Osteocyte (in vitro differentiated cells): ENCODE measurements around the gene IRF6. TPM values are rescaled to one million over a fixed set of nuclear protein-coding genes. Genes with fewer than 3 reads are reported as not detected.
A peak's percentile ranks its signal among the peaks of the same experiment; 100 is the strongest.

Experiments used
- DNase-seq: peaks from one replicate; pipeline ENCODE4 v3.0.0; 2021; ENCODE audit warnings: mixed read lengths; ENCODE audit not compliant: unreplicated experiment; ENCODE audit errors: extremely low spot score
- H3K27ac Mint-ChIP-seq: one replicate; pipeline ENCODE4 v1.8.0; 2021; ENCODE audit warnings: mild to moderate bottlenecking, mixed read lengths; ENCODE audit not compliant: unreplicated experiment
- H3K27me3 Mint-ChIP-seq: one replicate; pipeline ENCODE4 v1.8.0; 2021; ENCODE audit warnings: mixed read lengths; ENCODE audit not compliant: unreplicated experiment
- H3K36me3 Mint-ChIP-seq: one replicate; pipeline ENCODE4 v1.8.0; 2021; ENCODE audit warnings: mixed read lengths; ENCODE audit not compliant: unreplicated experiment
- H3K4me1 Mint-ChIP-seq: one replicate; pipeline ENCODE4 v1.8.0; 2021; ENCODE audit warnings: mixed read lengths; ENCODE audit not compliant: unreplicated experiment
- H3K4me3 Mint-ChIP-seq: one replicate; pipeline ENCODE4 v1.8.0; 2021; ENCODE audit warnings: mild to moderate bottlenecking, moderate library complexity, mixed read lengths; ENCODE audit not compliant: unreplicated experiment
- H3K9me3 Mint-ChIP-seq: one replicate; pipeline ENCODE4 v1.8.0; 2021; ENCODE audit warnings: mixed read lengths; ENCODE audit not compliant: unreplicated experiment
- total RNA-seq: library from RNA; stranded (reverse); gene quantifications from 2 replicates; pipeline ENCODE4 v1.2.1, GENCODE V29; 2021
- TF ChIP-seq, protein P1 (sequence below): fragments of 200-600 bp; sonication (generic); IDR thresholded peaks from 2 replicates; pipeline ENCODE4 v1.5.0; 2021; ENCODE audit warnings: antibody characterized with exemption, mild to moderate bottlenecking, moderate library complexity

Gene IRF6
- total RNA-seq, 1 donor from 2014 or later, result not detected

- TF ChIP-seq, protein P1, sequence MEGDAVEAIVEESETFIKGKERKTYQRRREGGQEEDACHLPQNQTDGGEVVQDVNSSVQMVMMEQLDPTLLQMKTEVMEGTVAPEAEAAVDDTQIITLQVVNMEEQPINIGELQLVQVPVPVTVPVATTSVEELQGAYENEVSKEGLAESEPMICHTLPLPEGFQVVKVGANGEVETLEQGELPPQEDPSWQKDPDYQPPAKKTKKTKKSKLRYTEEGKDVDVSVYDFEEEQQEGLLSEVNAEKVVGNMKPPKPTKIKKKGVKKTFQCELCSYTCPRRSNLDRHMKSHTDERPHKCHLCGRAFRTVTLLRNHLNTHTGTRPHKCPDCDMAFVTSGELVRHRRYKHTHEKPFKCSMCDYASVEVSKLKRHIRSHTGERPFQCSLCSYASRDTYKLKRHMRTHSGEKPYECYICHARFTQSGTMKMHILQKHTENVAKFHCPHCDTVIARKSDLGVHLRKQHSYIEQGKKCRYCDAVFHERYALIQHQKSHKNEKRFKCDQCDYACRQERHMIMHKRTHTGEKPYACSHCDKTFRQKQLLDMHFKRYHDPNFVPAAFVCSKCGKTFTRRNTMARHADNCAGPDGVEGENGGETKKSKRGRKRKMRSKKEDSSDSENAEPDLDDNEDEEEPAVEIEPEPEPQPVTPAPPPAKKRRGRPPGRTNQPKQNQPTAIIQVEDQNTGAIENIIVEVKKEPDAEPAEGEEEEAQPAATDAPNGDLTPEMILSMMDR, result peak; percentile 78
- H3K4me1 Mint-ChIP-seq, result peaks cover 22% of the 10 kb centered on the region
- H3K4me3 Mint-ChIP-seq, result peak overlapping the region; percentile 27
- no peak for DNase-seq
- H3K36me3 Mint-ChIP-seq, result no peaks in the 10 kb centered on the region
- H3K9me3 Mint-ChIP-seq, result no peaks in the 10 kb centered on the region
- peaks cover 29% of the 10 kb centered on the region for H3K27me3 Mint-ChIP-seq
- no peak overlapping the region for H3K27ac Mint-ChIP-seq
Measured at GRCh38 chr1:209823143-209824041, 17.4 kb upstream of the IRF6 start.

DNA sequence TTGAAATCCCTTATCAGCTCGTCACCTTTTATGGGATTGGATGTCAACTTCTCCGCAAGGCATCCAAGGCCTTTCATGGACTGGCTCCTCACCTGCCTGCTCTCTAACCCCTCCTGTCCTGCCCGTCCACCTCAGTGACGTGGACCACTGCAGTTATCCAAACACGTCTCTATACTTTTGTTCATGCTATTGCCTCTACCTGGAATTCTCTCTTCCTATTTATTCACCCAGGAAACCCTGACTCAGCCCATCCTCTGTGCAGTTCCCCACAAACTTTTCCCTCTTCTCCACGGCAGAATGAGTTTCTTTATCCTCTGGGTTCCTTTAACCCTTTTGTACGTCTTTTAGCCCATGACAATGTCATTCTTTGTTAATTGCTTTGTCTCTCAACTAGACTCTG lies 16.8 kb upstream of the IRF6 start:
- H3K4me3 Mint-ChIP-seq, result no peak overlapping the region
- TF ChIP-seq, protein P1, result no peak
- H3K4me1 Mint-ChIP-seq, result peaks cover 15% of the 10 kb centered on the region

DNA sequence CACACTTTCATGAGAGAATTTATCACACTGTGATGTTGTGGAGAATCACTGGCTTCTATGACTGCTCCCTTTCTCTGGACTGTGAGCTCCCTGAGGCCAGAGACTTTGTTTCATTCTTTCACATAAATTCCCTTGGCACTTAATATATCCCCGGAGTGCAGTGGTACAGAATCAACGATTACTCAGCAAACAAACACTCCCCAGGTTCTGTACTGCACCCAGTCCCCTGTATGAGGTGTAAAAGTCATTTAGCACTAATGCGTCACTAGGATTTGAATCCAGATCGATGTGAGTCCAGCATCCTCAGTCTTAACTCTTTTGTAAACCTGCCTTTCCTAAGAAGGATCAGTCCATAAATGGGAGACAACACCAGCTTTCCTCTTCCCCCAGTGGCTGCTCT lies 15.0 kb upstream of the IRF6 start:
- Mint-ChIP-seq H3K4me1 (peaks cover 11% of the 10 kb centered on the region), H3K9me3 (no peaks in the 10 kb centered on the region), H3K36me3 (no peaks in the 10 kb centered on the region), H3K27me3 (peaks cover 43% of the 10 kb centered on the region), H3K4me3 (no peak overlapping the region), H3K27ac (no peak overlapping the region)
- TF ChIP-seq, protein P1, result no peak
- no peak for DNase-seq

More for the DNA sequence above, 16.8 kb upstream of the IRF6 start:
- peaks cover 31% of the 10 kb centered on the region for H3K27me3 Mint-ChIP-seq
- DNase-seq, result no peak
- H3K36me3 Mint-ChIP-seq, result no peaks in the 10 kb centered on the region
- H3K27ac Mint-ChIP-seq, result no peak overlapping the region
- H3K9me3 Mint-ChIP-seq, result no peaks in the 10 kb centered on the region

DNA sequence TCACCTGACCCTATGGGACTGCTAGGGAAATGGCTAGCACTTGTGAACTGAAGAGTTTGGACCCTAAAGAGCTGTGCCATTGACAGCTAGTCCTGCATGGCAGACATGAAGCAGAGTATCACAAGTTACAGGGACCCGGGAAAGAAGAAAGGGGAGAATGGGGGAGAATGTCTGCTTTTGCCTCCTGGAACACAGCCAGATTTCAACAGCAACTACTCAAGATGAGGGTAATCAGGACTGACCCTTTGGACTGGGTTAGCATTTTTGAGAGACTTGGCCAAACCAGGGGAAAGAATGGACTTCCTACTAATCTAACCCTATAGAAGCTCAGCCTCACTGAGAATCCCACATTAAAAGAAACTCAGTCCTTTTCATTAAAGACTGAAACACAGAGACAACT lies 13.1 kb upstream of the IRF6 start:
- Mint-ChIP-seq H3K27me3 (peaks cover 42% of the 10 kb centered on the region), H3K36me3 (no peaks in the 10 kb centered on the region), H3K4me1 (peaks cover 11% of the 10 kb centered on the region), H3K4me3 (no peak overlapping the region), H3K27ac (no peak overlapping the region), H3K9me3 (no peaks in the 10 kb centered on the region)
- TF ChIP-seq, protein P1, result no peak
- no peak for DNase-seq

DNA sequence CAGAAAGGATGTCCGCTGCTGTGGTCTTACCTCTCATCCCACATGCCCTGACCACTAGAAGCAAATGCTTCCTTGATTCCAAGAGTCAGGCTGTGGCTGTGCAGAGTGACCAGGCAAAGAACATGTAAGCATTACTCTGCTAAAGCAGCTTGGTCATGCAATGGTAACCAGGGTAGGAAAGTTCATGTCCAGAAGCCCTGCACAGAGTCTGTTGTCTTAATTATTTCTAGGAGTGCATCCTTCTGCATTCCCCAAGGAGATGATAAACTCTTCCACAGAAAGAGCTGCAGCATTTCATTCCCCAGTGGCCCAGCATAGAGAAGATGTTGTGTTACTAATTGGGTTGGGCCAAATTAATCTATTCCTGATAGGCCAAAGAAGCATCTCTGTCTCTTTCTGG lies 11.7 kb upstream of the IRF6 start:
- peaks cover 44% of the 10 kb centered on the region for H3K27me3 Mint-ChIP-seq
- TF ChIP-seq, protein P1, result no peak
- no peaks in the 10 kb centered on the region for H3K36me3 Mint-ChIP-seq
- H3K4me1 Mint-ChIP-seq, result peaks cover 2% of the 10 kb centered on the region
- H3K27ac Mint-ChIP-seq, result no peak overlapping the region
- no peak for DNase-seq
- H3K4me3 Mint-ChIP-seq, result no peak overlapping the region
- H3K9me3 Mint-ChIP-seq, result no peaks in the 10 kb centered on the region
